HG03280 (cell line): ENCODE measurements around the gene MACO1.
"Not testable (repeated sequence)": the region's sequence is repeated elsewhere in the genome, so short reads cannot be mapped to it uniquely, and the experiment has no call there.

ENCODE experiments used
- ATAC-seq: cut with Tn5 transposase; IDR thresholded peaks from one replicate; pipeline ENCODE4 v1.9.1; 2021; ENCODE audit warnings: mild to moderate bottlenecking, moderate library complexity; ENCODE audit not compliant: unreplicated experiment

The MACO1 gene

GRCh38 chr1:25485536-25486411 lies 55.1 kb downstream of the MACO1 start:
- no peak for ATAC-seq

DNA sequence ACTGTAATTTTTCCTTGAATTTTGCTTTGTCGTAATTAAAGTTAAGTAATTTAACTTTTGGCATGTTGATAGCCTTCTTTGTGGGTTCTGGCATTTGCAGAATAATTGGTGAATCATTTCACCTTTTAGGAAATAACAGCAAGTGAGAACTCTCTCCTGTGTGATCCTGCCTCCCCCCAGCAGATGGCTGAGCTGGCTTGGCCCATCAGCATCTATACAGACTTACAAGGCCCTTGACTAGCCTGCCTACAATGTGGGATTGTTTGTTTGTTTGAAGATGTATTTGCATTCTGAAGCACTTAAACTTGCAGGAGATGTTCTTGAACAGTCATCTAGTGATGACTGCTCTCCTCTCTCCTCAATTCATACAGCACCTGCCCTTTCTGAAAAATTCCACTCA lies 55.9 kb downstream of the MACO1 start:
- no peak for ATAC-seq

GRCh38 chr1:25487628-25488027 lies 56.9 kb downstream of the MACO1 start:
- no peak for ATAC-seq

DNA sequence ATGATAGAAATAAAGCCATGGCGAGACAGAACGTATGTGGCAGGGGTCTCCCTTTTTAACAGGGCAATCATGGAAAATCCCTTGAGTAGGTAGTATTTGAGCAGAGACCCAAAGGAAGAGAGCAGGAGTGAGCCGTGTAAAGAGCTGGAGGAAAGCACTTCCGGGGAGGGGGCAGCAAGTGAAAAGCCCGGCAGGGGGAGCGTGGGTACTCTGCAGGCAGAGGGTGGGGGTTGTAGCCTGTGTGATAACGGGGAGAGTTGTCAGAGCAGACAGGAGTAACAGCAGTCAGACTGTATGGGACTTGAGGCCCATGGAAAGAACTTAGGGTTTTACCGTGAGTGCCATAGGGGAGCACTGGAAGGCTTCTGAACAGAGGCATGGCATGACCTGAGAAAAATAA lies 61.6 kb downstream of the MACO1 start:
- no peak for ATAC-seq

- no peak for ATAC-seq
Observed at GRCh38 chr1:25494952-25495351, 64.3 kb downstream of the MACO1 start.

DNA sequence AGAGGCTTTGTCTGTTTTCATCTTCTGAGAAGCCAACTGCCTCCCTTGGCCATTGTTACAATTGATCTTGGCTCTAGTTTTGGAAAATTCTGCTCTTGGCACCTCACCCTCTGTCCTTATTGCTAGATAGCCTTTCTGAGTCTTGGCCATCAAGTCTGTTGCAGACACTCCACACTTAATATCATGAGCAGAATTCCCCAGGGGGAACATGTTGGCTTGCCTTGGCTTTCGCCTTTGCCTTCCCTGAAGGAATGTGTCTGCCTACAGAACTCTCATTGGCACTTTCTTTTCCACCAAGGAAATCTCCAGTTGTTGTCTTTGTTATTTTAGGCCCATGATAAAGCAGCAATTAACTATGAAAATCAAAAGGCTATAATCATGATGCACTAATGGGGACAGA lies 70.0 kb downstream of the MACO1 start:
- no peak for ATAC-seq

DNA sequence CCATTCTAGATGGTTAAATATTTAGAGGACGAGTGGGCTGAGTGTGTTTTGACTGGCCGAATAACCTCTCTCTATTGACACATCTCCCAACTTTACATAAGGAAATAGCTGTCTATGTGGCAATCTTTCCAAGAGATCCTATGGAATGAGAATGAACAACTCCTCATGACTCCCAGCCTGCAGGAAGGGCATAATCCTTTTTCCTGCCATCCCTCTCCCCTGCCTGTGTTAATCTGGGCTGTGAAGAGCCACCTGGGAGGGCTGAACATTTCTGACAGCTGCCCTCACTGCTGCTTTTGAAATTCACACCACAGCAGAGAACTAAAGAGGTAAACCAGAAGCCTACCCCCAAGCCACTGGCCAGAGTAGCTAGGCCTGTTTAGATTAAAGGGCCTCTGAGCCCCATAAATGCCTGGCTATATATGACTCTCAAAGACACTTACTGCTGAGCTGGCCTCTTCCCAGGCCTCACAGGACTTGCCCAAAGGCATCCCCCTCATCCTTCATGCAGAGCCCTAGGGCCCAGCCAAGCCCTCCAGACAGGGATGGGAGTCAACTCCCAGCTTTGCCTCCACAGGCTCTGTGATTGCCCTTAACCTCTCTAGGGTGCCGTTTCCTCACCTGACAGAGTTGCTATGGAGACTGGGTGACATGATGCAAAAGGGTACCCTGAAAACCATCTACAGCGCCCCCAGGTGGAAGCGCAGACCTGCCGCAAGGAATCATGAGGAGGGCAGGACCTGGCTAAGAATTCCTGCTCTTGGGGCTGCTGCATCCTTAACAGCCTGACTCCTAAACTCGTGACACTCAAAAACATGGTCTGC lies 70.8 kb downstream of the MACO1 start:
- no peak for ATAC-seq

GRCh38 chr1:25502957-25503356 lies 72.3 kb downstream of the MACO1 start:
- no peak for ATAC-seq

DNA sequence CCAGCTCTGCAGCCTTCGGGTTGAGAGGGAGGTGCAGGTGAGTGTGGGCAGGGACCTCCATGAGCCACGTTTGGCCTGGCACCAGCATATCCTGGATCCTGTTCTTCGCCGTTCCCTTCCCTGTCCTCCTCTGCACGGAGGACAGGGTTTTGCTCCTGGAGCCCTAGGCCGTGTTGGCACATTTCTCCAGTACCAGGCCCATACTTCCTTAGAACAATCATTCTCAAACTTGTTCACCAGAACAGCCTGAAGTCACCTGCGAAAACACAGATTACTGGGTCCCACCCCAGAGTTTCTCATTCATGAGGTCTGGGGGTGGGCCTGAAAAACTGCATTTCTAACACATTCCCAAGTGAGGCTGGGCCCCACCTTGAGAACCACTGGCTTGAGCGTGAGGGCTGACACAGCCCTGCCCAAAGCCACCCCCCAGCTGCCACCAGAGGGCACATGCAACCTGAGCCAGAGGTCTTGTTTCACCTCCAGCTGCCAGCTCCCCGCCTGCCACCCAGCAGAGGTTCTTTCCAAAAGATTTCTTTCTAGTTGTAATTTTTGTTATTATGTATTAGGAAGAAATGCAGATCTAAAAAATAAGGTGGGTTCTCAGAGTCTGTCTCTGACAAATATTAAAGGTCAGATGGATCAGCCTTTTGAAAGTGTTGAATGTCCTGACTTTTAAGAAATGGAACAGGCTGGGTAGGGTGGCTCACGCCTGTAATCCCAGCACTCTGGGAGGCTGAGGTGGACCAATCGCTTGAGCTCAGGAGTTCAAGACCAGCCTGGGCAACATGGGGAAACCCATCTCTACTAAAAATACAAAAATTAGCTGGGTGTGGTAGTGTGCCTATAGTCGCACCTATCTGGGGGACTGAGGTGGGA lies 73.1 kb downstream of the MACO1 start:
- no peak for ATAC-seq

DNA sequence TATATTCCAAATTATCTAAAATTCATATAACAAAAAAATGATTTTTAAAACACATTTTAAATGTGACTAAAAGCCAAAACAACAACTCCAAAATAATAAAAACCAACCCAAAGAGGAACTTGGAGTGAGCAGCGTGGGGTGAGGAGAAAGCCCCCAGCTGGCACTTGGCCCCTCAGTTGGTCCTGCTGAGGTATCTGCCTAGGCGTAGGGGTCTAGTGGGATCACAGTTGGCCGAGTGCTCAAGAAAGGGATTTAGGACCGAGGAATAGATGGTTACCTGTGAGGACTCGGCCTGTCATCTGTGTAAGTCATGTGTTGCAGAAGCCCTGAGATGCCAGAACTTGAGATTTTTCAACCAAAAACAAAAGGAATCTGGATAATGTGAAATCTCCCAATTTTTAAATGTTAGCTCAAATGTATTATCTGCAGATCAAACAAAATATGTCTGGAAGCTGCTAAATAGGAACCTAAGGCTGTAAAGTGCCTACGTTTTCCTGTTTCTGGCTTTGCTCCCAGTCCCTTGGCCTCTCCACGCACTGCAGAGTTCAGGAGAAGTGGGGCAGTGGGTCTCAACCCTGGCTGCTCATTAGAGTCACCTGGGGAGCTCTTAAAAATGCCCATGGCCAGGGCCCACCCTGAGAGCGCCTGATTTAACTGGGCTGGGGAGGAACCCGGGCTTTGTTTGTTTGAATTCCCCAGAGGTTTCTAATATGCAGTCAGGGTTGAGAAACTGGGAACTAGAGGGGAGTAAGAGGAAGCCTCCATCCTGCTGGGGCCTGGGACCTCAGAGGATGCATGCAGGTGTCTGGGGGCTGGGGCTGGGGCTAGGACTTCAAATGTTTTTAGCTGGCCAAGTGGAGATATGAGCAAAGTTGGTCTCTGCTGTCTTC lies 74.3 kb downstream of the MACO1 start:
- no peak for ATAC-seq

DNA sequence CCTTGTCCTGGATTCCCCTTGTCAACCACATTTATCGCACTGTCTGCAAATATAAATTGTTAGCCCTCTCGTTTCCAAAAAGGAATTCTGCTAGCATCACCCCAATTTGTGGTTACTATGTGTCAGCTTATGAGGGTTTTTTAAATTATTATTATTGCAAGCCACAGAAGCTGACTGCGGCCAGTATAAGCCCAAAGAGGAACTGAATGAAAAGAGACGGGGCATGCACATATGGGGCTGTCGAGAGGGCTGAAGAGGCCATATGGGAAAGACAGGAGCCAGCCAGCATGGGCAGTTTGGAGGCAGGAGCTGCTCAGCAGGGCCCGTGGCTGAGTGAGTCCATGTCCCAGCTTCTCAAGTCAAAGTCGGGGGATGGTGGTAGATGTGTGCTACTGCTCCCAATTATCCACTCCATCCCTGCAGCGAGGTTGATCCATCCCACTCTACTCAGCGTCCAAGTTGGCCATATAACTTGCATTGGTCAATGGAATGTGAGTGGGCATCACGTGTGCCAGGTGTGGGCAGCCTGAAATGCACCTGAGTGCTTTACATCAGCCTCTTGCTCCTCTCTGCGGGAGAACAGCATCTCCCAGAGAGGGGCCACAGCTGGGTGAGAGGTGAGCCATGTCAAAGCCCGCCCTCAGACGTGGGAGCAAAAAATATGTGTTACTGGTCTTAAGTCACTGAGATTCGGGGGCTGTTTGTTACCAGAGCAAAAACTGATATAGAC lies 75.1 kb downstream of the MACO1 start:
- ATAC-seq: no peak

GRCh38 chr1:25506566-25507463 lies 76.1 kb downstream of the MACO1 start:
- ATAC-seq: not testable (repeated sequence)

- ATAC-seq: no peak
Observed at GRCh38 chr1:25513666-25514065, 83.0 kb downstream of the MACO1 start.

- no peak for ATAC-seq
Observed at GRCh38 chr1:25515033-25515432, 84.3 kb downstream of the MACO1 start.

DNA sequence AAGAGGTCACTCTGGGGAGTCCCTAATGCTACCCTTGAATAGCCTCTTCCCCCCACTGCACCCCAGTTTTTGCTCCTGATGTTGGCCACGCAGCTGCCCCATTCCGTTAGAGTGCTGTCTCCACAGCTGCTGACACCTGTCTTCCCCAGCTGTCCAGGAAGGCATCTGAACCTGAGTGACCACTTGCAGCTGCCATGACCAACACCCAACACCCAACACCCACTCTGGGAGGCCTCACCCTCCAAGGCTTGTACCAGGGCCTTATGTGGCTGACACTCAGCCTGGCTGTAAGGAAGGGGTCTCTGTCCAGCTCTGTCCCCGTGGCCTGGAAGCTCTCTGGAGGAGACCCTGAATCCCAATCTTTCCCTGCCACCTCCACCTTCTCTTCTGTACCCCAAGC lies 86.0 kb downstream of the MACO1 start:
- no peak for ATAC-seq

DNA sequence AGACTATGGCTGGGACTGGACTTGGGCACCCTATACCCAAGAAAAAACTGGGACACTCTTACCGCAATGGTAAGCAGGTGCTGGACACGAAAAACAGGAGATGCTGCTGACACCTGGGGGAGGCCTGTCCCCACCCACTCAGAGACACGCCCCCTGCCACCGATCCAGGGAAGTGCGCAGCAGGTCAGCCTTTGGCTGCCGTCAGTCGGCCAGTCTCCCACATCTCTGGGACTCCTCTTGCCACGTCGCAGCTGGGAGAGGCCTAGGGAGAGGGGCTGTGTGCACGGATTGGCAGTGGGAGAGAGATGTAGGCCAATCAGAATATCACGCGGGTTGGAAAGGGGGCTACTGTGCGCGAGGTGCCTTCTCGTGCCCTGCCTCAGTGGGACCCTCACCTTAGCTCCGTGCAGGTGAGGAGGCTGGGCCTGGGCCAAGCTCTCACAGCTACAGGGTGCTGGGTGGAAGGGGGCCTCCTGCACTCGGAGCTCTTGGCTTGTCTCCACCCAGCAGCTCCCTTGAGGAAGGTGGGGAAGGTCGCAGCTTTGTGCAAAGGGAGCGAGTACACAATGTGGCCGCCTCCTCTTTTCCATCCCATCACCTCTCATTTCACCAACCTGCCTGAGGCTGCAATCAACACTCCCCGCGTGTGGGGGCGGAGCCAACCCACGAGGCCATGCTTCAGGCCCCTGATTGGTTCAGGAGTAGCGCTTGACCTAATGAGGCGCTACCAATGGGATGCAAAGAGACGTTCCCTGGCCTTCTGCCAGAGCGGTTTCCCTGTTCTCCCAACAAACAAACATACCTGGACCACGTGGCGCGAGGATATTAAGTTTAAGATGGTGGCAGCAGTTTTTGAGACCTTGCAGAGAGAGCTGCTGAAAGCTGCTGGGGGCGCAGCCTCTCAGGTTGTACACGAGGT lies 87.0 kb downstream of the MACO1 start:
- ATAC-seq: no peak

DNA sequence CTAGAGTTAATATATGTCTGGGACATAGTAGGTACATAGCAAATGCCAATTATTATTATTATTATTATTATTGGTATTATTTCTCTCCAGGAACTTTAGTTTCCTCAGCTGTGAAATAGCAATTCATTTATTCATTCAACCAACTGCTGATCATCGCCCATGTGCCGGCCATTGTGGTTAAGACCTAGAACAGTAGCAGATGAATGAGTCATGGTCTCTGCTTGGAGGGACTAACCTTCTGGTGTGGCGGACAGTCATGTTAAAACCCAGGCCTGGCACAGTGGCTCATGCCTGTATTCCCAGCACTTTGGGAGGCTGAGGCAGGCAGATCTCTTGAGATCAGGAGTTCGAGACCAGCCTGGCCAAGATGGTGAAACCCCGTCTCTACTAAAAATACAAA lies 88.9 kb downstream of the MACO1 start:
- no peak for ATAC-seq
